Measurements from ENCODE around the gene COL19A1. TPM values are rescaled to one million over a fixed set of nuclear protein-coding genes. Genes with fewer than 3 reads are reported as not detected.
"Not testable (repeated sequence)": the region's sequence is repeated elsewhere in the genome, so short reads cannot be mapped to it uniquely, and the experiment has no call there.

COL19A1 gene
- total RNA-seq, 3 donors from 2014 or later = 0.15 to 0.66 TPM; not detected in 1

DNA sequence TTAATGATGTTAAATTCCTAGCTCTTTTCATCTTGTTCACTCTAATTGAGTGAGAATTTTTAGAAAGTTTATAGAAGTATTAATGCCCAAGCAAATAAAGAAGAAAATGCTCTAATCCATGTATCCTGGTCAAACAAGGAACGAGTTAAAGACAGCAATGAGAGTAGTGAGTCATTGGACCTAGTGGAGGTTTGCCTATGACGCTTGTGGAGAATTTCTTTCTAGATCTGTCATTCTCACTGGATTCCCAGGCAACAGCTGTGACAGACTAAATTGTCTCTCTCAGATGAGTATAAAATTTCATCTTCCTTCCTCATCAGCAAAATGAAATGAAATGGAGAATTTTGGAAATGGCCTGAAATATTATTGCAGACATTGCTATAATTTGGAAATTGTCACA is 127.9 kb downstream of the COL19A1 start:
- DNase-seq (ENCODE audit: low spot score in 2 of 2) = no peak
- Histone ChIP-seq H3K27me3 (no peaks in the 10 kb centered on the region), H3K4me1 (no peaks in the 10 kb centered on the region), H3K36me3 (no peaks in the 10 kb centered on the region), H3K27ac (no peak overlapping the region), H3K9me3 (no peaks in the 10 kb centered on the region), H3K4me3 (no peak overlapping the region)
- TF ChIP-seq, protein P1, sequence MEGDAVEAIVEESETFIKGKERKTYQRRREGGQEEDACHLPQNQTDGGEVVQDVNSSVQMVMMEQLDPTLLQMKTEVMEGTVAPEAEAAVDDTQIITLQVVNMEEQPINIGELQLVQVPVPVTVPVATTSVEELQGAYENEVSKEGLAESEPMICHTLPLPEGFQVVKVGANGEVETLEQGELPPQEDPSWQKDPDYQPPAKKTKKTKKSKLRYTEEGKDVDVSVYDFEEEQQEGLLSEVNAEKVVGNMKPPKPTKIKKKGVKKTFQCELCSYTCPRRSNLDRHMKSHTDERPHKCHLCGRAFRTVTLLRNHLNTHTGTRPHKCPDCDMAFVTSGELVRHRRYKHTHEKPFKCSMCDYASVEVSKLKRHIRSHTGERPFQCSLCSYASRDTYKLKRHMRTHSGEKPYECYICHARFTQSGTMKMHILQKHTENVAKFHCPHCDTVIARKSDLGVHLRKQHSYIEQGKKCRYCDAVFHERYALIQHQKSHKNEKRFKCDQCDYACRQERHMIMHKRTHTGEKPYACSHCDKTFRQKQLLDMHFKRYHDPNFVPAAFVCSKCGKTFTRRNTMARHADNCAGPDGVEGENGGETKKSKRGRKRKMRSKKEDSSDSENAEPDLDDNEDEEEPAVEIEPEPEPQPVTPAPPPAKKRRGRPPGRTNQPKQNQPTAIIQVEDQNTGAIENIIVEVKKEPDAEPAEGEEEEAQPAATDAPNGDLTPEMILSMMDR (IDR thresholded peaks at IDR 0.05) = no peak
- no peak for TF ChIP-seq POLR2AphosphoS5 (IDR thresholded peaks at IDR 0.05)
- intact Hi-C loops (cut with DNase I; ENCODE audit: low total_unique reads) = no loop called here

DNA sequence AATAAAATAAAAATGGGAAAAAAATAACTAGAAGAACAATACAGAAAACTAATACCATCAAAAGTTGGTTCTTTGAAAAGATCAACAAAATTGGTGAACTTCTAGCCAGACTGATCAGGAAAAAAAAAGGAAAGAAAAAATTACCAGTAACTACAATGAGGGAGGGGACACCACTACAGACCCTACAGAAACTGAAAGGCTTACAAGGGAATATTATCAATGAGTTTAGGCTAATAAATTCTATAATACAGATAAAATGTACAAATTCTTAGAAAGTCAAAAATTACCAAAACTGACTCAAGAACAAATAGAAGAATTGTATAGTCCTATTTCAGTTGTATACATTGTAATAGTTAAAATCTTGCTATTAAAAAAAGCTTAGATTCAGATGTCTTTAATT is 141.8 kb downstream of the COL19A1 start:
- no peak for DNase-seq (ENCODE audit: low spot score in 2 of 2)
- Histone ChIP-seq H3K27me3 (no peaks in the 10 kb centered on the region), H3K36me3 (no peaks in the 10 kb centered on the region), H3K4me1 (no peaks in the 10 kb centered on the region), H3K9me3 (no peaks in the 10 kb centered on the region), H3K27ac (no peak overlapping the region), H3K4me3 (no peak overlapping the region)
- intact Hi-C loops (cut with DNase I; ENCODE audit: low total_unique reads) = loop anchor here (5.0 kb wide), 1 partner anchor 51 kb away; no protein-coding TSS in a partner anchor
- no peak for TF ChIP-seq POLR2A (IDR thresholded peaks at IDR 0.05)
- TF ChIP-seq, protein P1 (IDR thresholded peaks at IDR 0.05) = no peak

DNA sequence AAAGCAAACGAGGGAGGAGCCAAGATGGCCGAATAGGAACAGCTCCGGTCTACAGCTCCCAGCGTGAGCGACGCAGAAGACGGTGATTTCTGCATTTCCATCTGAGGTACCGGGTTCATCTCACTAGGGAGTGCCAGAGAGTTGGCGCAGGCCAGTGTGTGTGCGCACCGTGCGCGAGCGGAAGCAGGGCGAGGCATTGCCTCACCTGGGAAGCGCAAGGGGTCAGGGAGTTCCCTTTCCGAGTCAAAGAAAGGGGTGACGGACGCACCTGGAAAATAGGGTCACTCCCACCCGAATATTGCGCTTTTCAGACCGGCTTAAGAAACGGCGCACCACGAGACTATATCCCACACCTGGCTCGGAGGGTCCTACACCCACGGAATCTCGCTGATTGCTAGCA is 144.0 kb downstream of the COL19A1 start:
- H3K27ac ChIP-seq; DNase-seq (ENCODE audit: low spot score in 2 of 2); H3K9me3 ChIP-seq; H3K27me3 ChIP-seq; H3K4me3 ChIP-seq; H3K36me3 ChIP-seq; H3K4me1 ChIP-seq; intact Hi-C loops (cut with DNase I; ENCODE audit: low total_unique reads): not testable (repeated sequence)

DNA sequence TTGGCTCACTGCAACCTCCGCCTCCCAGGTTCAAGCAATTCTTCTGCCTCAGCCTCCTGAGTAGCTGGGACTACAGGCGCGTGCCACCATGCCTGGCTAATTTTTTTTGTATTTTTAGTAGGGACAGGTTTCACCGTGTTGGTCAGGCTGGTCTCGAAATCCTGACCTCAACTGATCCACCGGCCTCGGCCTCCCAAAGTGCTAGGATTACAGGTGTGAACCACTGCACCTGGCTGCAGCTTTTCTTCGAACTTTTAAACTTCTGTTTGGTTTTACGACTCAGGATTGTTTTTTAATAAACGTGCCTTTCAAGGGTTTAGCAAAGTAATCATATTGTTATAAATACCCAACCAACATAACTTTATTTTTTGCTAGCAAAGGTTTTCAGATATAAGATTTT is 156.8 kb downstream of the COL19A1 start:
- intact Hi-C loops (cut with DNase I; ENCODE audit: low total_unique reads); H3K36me3 ChIP-seq; H3K27me3 ChIP-seq; H3K27ac ChIP-seq; DNase-seq (ENCODE audit: low spot score in 2 of 2); H3K4me1 ChIP-seq; H3K9me3 ChIP-seq; H3K4me3 ChIP-seq: not testable (repeated sequence)

DNA sequence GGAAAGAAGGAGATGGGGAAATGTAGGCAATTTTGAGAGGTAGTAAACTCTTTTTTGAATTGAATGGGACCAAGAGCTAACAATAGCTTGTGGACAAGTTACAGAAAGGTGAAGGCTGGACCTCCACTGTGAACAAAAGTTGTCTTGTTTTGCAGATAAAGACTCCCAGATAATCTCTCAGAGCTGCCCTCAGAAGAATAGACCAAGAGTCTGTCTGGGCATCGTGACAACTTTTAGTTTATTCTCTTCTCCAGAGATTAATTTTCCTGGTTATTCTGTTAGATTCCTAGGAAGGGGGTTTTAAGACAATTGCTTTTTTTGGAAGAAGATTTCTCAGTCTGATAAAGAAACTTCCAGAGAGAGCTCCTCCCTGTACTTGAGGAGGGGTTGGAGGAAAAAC is 161.9 kb downstream of the COL19A1 start:
- no peaks in the 10 kb centered on the region for H3K9me3 ChIP-seq
- H3K36me3 ChIP-seq = no peaks in the 10 kb centered on the region
- no peaks in the 10 kb centered on the region for H3K27me3 ChIP-seq
- intact Hi-C loops (cut with DNase I; ENCODE audit: low total_unique reads) = no loop called here
- no peak overlapping the region for H3K4me3 ChIP-seq
- TF ChIP-seq, protein P1 (IDR thresholded peaks at IDR 0.05) = no peak
- TF ChIP-seq POLR2A (IDR thresholded peaks at IDR 0.05) = no peak
- no peak for TF ChIP-seq POLR2AphosphoS5 (IDR thresholded peaks at IDR 0.05)
- DNase-seq (ENCODE audit: low spot score in 2 of 2) = no peak
- no peak overlapping the region for H3K27ac ChIP-seq
- H3K4me1 ChIP-seq = no peaks in the 10 kb centered on the region

DNA sequence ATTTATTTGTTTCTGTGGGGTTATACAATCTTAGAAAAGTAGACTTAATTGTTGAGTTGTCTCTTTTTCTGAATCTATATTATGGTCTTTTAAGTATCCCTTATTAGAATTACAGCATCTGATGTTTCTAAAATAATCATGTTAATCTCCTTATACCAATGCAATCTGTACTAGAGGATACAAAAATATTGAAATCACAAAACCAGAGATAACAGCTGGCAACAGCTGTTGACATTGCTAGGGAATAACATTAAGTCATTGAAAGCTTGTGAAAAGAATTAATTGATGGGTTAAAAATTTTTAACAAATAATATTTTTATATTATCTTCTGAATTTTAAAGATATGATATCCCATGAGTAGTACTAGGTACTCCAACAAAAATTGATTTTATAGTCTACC is 162.6 kb downstream of the COL19A1 start:
- H3K4me3 ChIP-seq = no peak overlapping the region
- H3K27me3 ChIP-seq = no peaks in the 10 kb centered on the region
- no peaks in the 10 kb centered on the region for H3K4me1 ChIP-seq
- no peaks in the 10 kb centered on the region for H3K9me3 ChIP-seq
- no peaks in the 10 kb centered on the region for H3K36me3 ChIP-seq
- H3K27ac ChIP-seq = no peak overlapping the region
- TF ChIP-seq, protein P1 (IDR thresholded peaks at IDR 0.05) = no peak
- TF ChIP-seq POLR2A (IDR thresholded peaks at IDR 0.05) = no peak
- no peak for TF ChIP-seq POLR2AphosphoS5 (IDR thresholded peaks at IDR 0.05)
- no peak for DNase-seq (ENCODE audit: low spot score in 2 of 2)
- intact Hi-C loops (cut with DNase I; ENCODE audit: low total_unique reads) = no loop called here

All from breast epithelium (tissue), 4 donors.